Liver (tissue), 9 donors: Measurements from ENCODE around the gene DCTN1. TPM values are rescaled to one million over a fixed set of nuclear protein-coding genes. Genes with fewer than 3 reads are reported as not detected.

Source experiments
- DNase-seq: peaks from one replicate; pipeline ENCODE4 v3.0.0-alpha.2; 2017; ENCODE audit warnings: low spot score
- H3K27ac ChIP-seq, 2 donors: one replicate each; pipeline ENCODE4 v1.7.0; 2013; ENCODE audit warnings: inconsistent platforms in 2 of 2, low read length in 2 of 2, control low read depth in 1 of 2, low read depth in 1 of 2, mild to moderate bottlenecking in 1 of 2
- H3K27me3 ChIP-seq, 4 donors: one replicate each; pipeline versions ENCODE4 v1.6.1 to v1.7.0; 2013; ENCODE audit warnings: low read length in 3 of 4, inconsistent platforms in 1 of 4, mild to moderate bottlenecking in 1 of 4, moderate library complexity in 1 of 4; ENCODE audit not compliant: control insufficient read depth in 4 of 4, insufficient read depth in 4 of 4
- H3K36me3 ChIP-seq, 4 donors: one replicate each; pipeline versions ENCODE4 v1.6.1 to v1.7.0; 2013; ENCODE audit warnings: low read length in 3 of 4, mild to moderate bottlenecking in 3 of 4, low read depth in 1 of 4, moderate library complexity in 1 of 4; ENCODE audit not compliant: control insufficient read depth in 4 of 4, insufficient read depth in 3 of 4
- H3K4me1 ChIP-seq, 4 donors: one replicate each; pipeline versions ENCODE4 v1.6.1 to v1.7.0; 2013; ENCODE audit warnings: low read length in 3 of 4, mild to moderate bottlenecking in 3 of 4, moderate library complexity in 1 of 4; ENCODE audit not compliant: control insufficient read depth in 4 of 4, insufficient read depth in 4 of 4
- H3K4me3 ChIP-seq, 3 donors: one replicate each; pipeline versions ENCODE4 v1.6.1 to v1.7.0; 2013; ENCODE audit warnings: low read length in 3 of 3, control low read depth in 1 of 3, low read depth in 1 of 3, mild to moderate bottlenecking in 1 of 3
- H3K9ac ChIP-seq, 2 donors: one replicate each; pipeline ENCODE4 v1.7.0; 2013; ENCODE audit warnings: low read length in 2 of 2, mild to moderate bottlenecking in 2 of 2, moderate library complexity in 2 of 2, control low read depth in 1 of 2, low read depth in 1 of 2
- H3K9me3 ChIP-seq, 4 donors: one replicate each; pipeline versions ENCODE4 v1.6.1 to v1.7.0; 2013; ENCODE audit warnings: low read length in 3 of 4; ENCODE audit not compliant: control insufficient read depth in 4 of 4
- EGR1 ChIP-seq, 2 donors: IDR thresholded peaks; 2 replicates each; pipeline ENCODE4 v1.6.1; 2016 to 2018; ENCODE audit warnings: antibody characterized with exemption in 2 of 2, low read depth in 2 of 2
- FOXA1 ChIP-seq: IDR thresholded peaks from 2 replicates; pipeline ENCODE4 v1.6.1; 2016; ENCODE audit warnings: antibody characterized with exemption
- FOXA2 ChIP-seq: IDR thresholded peaks from 2 replicates; pipeline ENCODE4 v1.6.1; 2016; ENCODE audit warnings: antibody characterized with exemption
- GABPA ChIP-seq, 2 donors: IDR thresholded peaks in 1 of 2; conservative IDR thresholded peaks in 1 of 2; 2 replicates each; pipeline ENCODE4 v1.6.1; 2016; ENCODE audit warnings: antibody characterized with exemption in 2 of 2, mild to moderate bottlenecking in 1 of 2, moderate library complexity in 1 of 2
- HNF4A ChIP-seq, 2 donors: conservative IDR thresholded peaks; 2 replicates each; pipeline ENCODE4 v1.6.1; 2016; ENCODE audit warnings: antibody characterized with exemption in 2 of 2, mild to moderate bottlenecking in 2 of 2
- HNF4G ChIP-seq: IDR thresholded peaks from 2 replicates; pipeline ENCODE4 v1.6.1; 2016; ENCODE audit warnings: antibody characterized with exemption
- JUND ChIP-seq, 2 donors: IDR thresholded peaks; 2 replicates each; pipeline ENCODE4 v1.6.1; 2016; ENCODE audit warnings: antibody characterized with exemption in 2 of 2
- RAD21 ChIP-seq, 2 donors: IDR thresholded peaks; 2 replicates each; pipeline ENCODE4 v1.6.1; 2016; ENCODE audit warnings: antibody characterized with exemption in 2 of 2, mild to moderate bottlenecking in 2 of 2
- SP1 ChIP-seq: IDR thresholded peaks from 2 replicates; pipeline ENCODE4 v1.6.1; 2018; ENCODE audit warnings: antibody characterized with exemption, mild to moderate bottlenecking
- TAF1 ChIP-seq: conservative IDR thresholded peaks from 2 replicates; pipeline ENCODE4 v1.6.1; 2016; ENCODE audit warnings: antibody characterized with exemption, mild to moderate bottlenecking
- YY1 ChIP-seq: IDR thresholded peaks from 2 replicates; pipeline ENCODE4 v1.6.1; 2016; ENCODE audit warnings: antibody characterized with exemption, mild to moderate bottlenecking
- WGBS: extraction: QIAGEN DNeasy Blood & Tissue Kit; methylation state at CpG from one replicate; pipeline ENCODE4 v1.1.7; 2013; 5-methylcytosine and 5-hydroxymethylcytosine counted together
- polyA plus RNA-seq, 2 donors: library from polyadenylated mRNA; stranded (reverse) in 1 of 2; unstranded in 1 of 2; fragments of 200-250 nt in 1 of 2; fragments of >200 nt in 1 of 2; fragmentation: Nextera tagmentation in 1 of 2; extraction: Ambion mirVana in 1 of 2; gene quantifications; one replicate each; pipeline versions ENCODE4 v1.2.1 to v1.2.3, GENCODE V29; 2013 to 2015
- total RNA-seq, 2 donors: library from RNA; depleted of rRNA; stranded (reverse); fragments of >200 nt; gene quantifications; one replicate each; pipeline ENCODE4 v1.2.3, GENCODE V29; 2014
- TF ChIP-seq, protein P1 (sequence below): IDR thresholded peaks from 2 replicates; pipeline ENCODE4 v1.6.1; 2016; ENCODE audit warnings: antibody characterized with exemption
- TF ChIP-seq, protein P2 (sequence below): IDR thresholded peaks from 2 replicates; pipeline ENCODE4 v1.6.1; 2016; ENCODE audit warnings: antibody characterized with exemption
- TF ChIP-seq, protein P3 (sequence below): IDR thresholded peaks from 2 replicates; pipeline ENCODE4 v1.6.1; 2016; ENCODE audit warnings: antibody characterized with exemption
- TF ChIP-seq, protein P4 (sequence below): fragments of 150-350 bp; IDR thresholded peaks from 2 replicates; pipeline ENCODE4 v1.5.1; 2017; ENCODE audit warnings: improper control_type of control experiment, low read depth, low read length; ENCODE audit not compliant: missing input control
- TF ChIP-seq, protein P5 (sequence below): IDR thresholded peaks from 2 replicates; pipeline ENCODE4 v1.6.1; 2016; ENCODE audit warnings: antibody characterized with exemption, mild to moderate bottlenecking
- donor health status: healthy.
- donor health status: healthy.
- donor health status: healthy.
- donor health status: healthy.
- donor health status: healthy.

DCTN1 gene
- total and polyA plus RNA-seq, 4 donors, result 29.7 to 40.9 (median 33.5) TPM

DNA sequence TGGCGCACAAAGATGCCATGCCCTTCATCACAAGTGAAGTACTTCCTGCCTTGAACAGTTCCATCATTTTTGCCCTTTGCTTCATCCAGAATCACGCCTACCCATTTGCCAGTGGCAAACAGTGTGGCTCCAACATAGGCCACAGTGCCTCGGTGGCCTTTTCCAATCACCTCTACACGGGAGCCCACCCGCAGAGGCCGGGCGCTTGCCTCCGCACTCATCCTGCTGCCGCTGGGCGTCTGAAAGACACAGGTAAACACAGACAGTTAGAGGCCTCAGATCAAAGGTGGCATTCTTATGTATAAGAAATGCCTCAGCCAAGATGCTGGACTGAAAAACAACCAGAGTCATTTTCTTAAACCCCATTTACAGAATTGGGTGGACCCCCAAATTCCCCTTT, 2.1 kb downstream of the DCTN1 start (continued):
- TF ChIP-seq, protein P1, sequence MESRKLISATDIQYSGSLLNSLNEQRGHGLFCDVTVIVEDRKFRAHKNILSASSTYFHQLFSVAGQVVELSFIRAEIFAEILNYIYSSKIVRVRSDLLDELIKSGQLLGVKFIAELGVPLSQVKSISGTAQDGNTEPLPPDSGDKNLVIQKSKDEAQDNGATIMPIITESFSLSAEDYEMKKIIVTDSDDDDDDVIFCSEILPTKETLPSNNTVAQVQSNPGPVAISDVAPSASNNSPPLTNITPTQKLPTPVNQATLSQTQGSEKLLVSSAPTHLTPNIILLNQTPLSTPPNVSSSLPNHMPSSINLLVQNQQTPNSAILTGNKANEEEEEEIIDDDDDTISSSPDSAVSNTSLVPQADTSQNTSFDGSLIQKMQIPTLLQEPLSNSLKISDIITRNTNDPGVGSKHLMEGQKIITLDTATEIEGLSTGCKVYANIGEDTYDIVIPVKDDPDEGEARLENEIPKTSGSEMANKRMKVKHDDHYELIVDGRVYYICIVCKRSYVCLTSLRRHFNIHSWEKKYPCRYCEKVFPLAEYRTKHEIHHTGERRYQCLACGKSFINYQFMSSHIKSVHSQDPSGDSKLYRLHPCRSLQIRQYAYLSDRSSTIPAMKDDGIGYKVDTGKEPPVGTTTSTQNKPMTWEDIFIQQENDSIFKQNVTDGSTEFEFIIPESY, result no peak
- no peak for TF ChIP-seq EGR1 (IDR thresholded peaks at IDR 0.05; ENCODE audit: low read depth in 2 of 2)
- TF ChIP-seq FOXA1, result no peak
- TF ChIP-seq, protein P2, sequence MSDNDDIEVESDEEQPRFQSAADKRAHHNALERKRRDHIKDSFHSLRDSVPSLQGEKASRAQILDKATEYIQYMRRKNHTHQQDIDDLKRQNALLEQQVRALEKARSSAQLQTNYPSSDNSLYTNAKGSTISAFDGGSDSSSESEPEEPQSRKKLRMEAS, result no peak
- TF ChIP-seq TAF1, result no peak
- TF ChIP-seq, protein P3, sequence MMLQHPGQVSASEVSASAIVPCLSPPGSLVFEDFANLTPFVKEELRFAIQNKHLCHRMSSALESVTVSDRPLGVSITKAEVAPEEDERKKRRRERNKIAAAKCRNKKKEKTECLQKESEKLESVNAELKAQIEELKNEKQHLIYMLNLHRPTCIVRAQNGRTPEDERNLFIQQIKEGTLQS, result no peak
- TF ChIP-seq HNF4G, result no peak
- no peak for TF ChIP-seq GABPA (IDR thresholded peaks at IDR 0.05 in 1 of 2, conservative IDR thresholded peaks at IDR 0.05 in 1 of 2)
- TF ChIP-seq JUND (IDR thresholded peaks at IDR 0.05), result no peak
- TF ChIP-seq SP1, result no peak

DNA sequence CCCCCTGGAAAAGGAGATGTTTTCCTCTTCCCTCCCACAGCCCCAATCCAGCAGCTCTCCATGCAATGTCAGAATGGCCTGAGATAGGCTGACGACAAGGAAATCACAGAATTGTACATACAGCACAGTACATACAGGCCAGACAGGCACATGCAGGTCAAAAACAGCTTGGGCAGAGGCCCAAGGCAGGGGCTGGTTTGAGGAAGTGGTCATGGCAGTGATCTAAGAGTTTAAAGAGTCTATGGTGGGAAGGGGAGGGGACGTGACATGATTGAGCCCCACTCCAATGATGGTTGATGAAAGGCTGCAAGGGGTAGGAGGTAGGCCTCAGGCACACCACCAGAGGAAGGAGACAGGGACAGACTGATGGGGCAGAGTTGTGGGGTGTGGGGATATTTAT, 4.3 kb downstream of the DCTN1 start:
- H3K27ac ChIP-seq, result no peak overlapping the region
- H3K9ac ChIP-seq, result no peak overlapping the region
- H3K4me1 ChIP-seq, result peaks cover 0 to 5% (median 2%) of the 10 kb centered on the region in 4 donors
- no peak for DNase-seq
- 90% methylated on average over 2 of the region's 2 CpGs for WGBS
- TF ChIP-seq EGR1 (IDR thresholded peaks at IDR 0.05; ENCODE audit: low read depth in 2 of 2) (no peak), FOXA2 (no peak), FOXA1 (no peak), RAD21 (IDR thresholded peaks at IDR 0.05) (no peak), GABPA (IDR thresholded peaks at IDR 0.05 in 1 of 2, conservative IDR thresholded peaks at IDR 0.05 in 1 of 2) (no peak), HNF4A (conservative IDR thresholded peaks at IDR 0.05) (no peak), YY1 (no peak)
- TF ChIP-seq, protein P3, result no peak
- TF ChIP-seq, protein P4, sequence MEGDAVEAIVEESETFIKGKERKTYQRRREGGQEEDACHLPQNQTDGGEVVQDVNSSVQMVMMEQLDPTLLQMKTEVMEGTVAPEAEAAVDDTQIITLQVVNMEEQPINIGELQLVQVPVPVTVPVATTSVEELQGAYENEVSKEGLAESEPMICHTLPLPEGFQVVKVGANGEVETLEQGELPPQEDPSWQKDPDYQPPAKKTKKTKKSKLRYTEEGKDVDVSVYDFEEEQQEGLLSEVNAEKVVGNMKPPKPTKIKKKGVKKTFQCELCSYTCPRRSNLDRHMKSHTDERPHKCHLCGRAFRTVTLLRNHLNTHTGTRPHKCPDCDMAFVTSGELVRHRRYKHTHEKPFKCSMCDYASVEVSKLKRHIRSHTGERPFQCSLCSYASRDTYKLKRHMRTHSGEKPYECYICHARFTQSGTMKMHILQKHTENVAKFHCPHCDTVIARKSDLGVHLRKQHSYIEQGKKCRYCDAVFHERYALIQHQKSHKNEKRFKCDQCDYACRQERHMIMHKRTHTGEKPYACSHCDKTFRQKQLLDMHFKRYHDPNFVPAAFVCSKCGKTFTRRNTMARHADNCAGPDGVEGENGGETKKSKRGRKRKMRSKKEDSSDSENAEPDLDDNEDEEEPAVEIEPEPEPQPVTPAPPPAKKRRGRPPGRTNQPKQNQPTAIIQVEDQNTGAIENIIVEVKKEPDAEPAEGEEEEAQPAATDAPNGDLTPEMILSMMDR, result no peak
- no peak overlapping the region for H3K4me3 ChIP-seq
- H3K36me3 ChIP-seq, result peaks cover 2 to 23% (median 10%) of the 10 kb centered on the region in 4 donors
- H3K9me3 ChIP-seq, result no peaks in the 10 kb centered on the region
- no peaks in the 10 kb centered on the region for H3K27me3 ChIP-seq

DNA sequence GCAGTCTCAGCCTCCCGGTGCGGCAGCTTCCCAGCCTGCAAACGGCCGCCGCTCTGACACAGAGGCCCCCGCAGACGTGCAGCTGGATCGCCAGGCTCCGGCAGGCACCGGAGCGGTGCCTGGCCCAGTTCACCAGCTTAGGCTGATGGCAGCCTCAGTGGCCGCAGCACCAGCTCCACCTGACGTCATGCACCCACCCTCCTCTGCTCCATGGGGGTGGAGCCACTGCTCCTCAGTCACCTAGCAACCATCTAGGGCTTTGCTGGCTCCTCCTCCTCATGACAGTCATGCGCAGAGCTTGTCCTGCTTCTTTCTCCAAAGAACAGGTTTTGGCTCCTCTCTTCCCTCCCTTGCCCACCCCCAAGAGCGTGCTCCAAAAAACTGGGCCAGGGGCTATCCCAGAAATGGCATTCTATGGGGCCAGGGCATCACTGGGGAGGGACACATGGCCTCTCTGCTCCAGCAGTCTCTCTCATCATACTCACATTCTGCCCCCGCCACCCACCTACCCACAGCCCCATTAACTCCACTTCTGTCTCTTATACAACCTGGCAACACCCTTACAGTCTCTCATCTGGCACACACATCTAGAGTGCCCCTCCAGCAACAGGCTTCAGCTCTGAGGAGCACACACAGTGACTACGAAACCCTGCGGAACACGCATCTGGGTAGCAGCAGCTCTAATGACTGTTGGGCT, 5.5 kb downstream of the DCTN1 start:
- TF ChIP-seq FOXA1 (no peak), SP1 (no peak), EGR1 (IDR thresholded peaks at IDR 0.05; ENCODE audit: low read depth in 2 of 2) (no peak), TAF1 (no peak)
- TF ChIP-seq, protein P5, sequence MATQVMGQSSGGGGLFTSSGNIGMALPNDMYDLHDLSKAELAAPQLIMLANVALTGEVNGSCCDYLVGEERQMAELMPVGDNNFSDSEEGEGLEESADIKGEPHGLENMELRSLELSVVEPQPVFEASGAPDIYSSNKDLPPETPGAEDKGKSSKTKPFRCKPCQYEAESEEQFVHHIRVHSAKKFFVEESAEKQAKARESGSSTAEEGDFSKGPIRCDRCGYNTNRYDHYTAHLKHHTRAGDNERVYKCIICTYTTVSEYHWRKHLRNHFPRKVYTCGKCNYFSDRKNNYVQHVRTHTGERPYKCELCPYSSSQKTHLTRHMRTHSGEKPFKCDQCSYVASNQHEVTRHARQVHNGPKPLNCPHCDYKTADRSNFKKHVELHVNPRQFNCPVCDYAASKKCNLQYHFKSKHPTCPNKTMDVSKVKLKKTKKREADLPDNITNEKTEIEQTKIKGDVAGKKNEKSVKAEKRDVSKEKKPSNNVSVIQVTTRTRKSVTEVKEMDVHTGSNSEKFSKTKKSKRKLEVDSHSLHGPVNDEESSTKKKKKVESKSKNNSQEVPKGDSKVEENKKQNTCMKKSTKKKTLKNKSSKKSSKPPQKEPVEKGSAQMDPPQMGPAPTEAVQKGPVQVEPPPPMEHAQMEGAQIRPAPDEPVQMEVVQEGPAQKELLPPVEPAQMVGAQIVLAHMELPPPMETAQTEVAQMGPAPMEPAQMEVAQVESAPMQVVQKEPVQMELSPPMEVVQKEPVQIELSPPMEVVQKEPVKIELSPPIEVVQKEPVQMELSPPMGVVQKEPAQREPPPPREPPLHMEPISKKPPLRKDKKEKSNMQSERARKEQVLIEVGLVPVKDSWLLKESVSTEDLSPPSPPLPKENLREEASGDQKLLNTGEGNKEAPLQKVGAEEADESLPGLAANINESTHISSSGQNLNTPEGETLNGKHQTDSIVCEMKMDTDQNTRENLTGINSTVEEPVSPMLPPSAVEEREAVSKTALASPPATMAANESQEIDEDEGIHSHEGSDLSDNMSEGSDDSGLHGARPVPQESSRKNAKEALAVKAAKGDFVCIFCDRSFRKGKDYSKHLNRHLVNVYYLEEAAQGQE, result no peak
- H3K4me3 ChIP-seq, result no peak overlapping the region
- no peak overlapping the region for H3K27ac ChIP-seq
- H3K36me3 ChIP-seq, result peaks cover 2 to 35% (median 18%) of the 10 kb centered on the region in 4 donors
- H3K9ac ChIP-seq, result no peak overlapping the region
- H3K9me3 ChIP-seq, result no peaks in the 10 kb centered on the region
- H3K4me1 ChIP-seq, result no peaks in the 10 kb centered on the region
- no peak for DNase-seq
- H3K27me3 ChIP-seq, result no peaks in the 10 kb centered on the region
- WGBS, result 95% methylated on average over 19 of the region's 19 CpGs
